Ishikawa (cell line): ENCODE data around the gene RSAD2.

Source experiments
- CEBPB ChIP-seq: IDR thresholded peaks from 2 replicates; pipeline ENCODE4 v1.6.1; 2012
- CREB1 ChIP-seq: IDR thresholded peaks from 2 replicates; pipeline ENCODE4 v1.6.1; 2012; ENCODE audit warnings: low read depth
- EGR1 ChIP-seq: IDR thresholded peaks from 2 replicates; pipeline ENCODE4 v1.6.1; 2012
- EP300 ChIP-seq: IDR thresholded peaks from 2 replicates; pipeline ENCODE4 v1.6.1; 2012; ENCODE audit warnings: borderline replicate concordance
- FOXM1 ChIP-seq: IDR thresholded peaks from 2 replicates; pipeline ENCODE4 v1.6.1; 2012; ENCODE audit warnings: low read depth, borderline replicate concordance
- MAX ChIP-seq: IDR thresholded peaks from 2 replicates; pipeline ENCODE4 v1.6.1; 2012
- NFIC ChIP-seq: IDR thresholded peaks from 2 replicates; pipeline ENCODE4 v1.6.1; 2012
- RAD21 ChIP-seq: IDR thresholded peaks from 2 replicates; pipeline ENCODE4 v1.6.1; 2012; ENCODE audit warnings: low read depth
- REST ChIP-seq: IDR thresholded peaks from 2 replicates; pipeline ENCODE4 v1.6.1; 2012; ENCODE audit warnings: low read depth, mild to moderate bottlenecking
- TAF1 ChIP-seq: IDR thresholded peaks from 2 replicates; pipeline ENCODE4 v1.6.1; 2012; ENCODE audit warnings: low read depth, mild to moderate bottlenecking
- TCF12 ChIP-seq: IDR thresholded peaks from 2 replicates; pipeline ENCODE4 v1.6.1; 2012; ENCODE audit warnings: low read depth
- TEAD4 ChIP-seq: IDR thresholded peaks from 2 replicates; pipeline ENCODE4 v1.6.1; 2012
- USF1 ChIP-seq: IDR thresholded peaks from 2 replicates; pipeline ENCODE4 v1.6.1; 2012
- YY1 ChIP-seq: IDR thresholded peaks from 2 replicates; pipeline ENCODE4 v1.6.1; 2012; ENCODE audit warnings: low read depth
- ZBTB7A ChIP-seq: IDR thresholded peaks from 2 replicates; pipeline ENCODE4 v1.6.1; 2012; ENCODE audit warnings: low read depth

RSAD2 gene

GRCh38 chr2:6883448-6884122 is 6.0 kb downstream of the RSAD2 start:
- peak; percentile 42 for TF ChIP-seq NFIC
- TF ChIP-seq ZBTB7A = no peak

GRCh38 chr2:6885551-6885950 is 8.0 kb downstream of the RSAD2 start:
- TF ChIP-seq REST (no peak), USF1 (no peak), NFIC (no peak), FOXM1 (no peak)

- TF ChIP-seq ZBTB7A (no peak), TAF1 (no peak), TEAD4 (no peak), MAX (no peak), REST (no peak), USF1 (no peak), NFIC (no peak), EP300 (no peak), CREB1 (no peak), YY1 (no peak), EGR1 (no peak), TCF12 (no peak), FOXM1 (no peak), RAD21 (no peak)
These were observed 8.4 kb downstream of the RSAD2 start for GRCh38 chr2:6885968-6886367.

GRCh38 chr2:6887751-6888192 is 10.2 kb downstream of the RSAD2 start:
- no peak for TF ChIP-seq EGR1
- no peak for TF ChIP-seq USF1
- TF ChIP-seq FOXM1 = no peak
- TF ChIP-seq REST = no peak
- no peak for TF ChIP-seq TCF12
- TF ChIP-seq ZBTB7A = no peak
- TF ChIP-seq CEBPB = no peak
- TF ChIP-seq EP300 = no peak
- no peak for TF ChIP-seq RAD21
- TF ChIP-seq TAF1 = no peak
- no peak for TF ChIP-seq CREB1
- no peak for TF ChIP-seq TEAD4
- no peak for TF ChIP-seq MAX
- no peak for TF ChIP-seq YY1
- no peak for TF ChIP-seq NFIC
